Activated CD8-positive, alpha-beta T cell treated with anti-CD3 and anti-CD28 coated beads, Interleukin-2, amount 10 ng/mL, durations not matched to agents 7 days and 5 days (primary cell): ENCODE data around the gene SLC25A21. TPM values are rescaled to one million over a fixed set of nuclear protein-coding genes. Genes with fewer than 3 reads are reported as not detected.

ENCODE experiments used
- ATAC-seq: fragments of 150-1000 bp; cut with Tn5 transposase; one replicate; pipeline ENCODE4 v1.10.0; 2021; ENCODE audit warnings: moderate library complexity
- CTCF ChIA-PET: fragments of 350-600 bp; sonication (Branson Sonifier 250); formaldehyde crosslinking; loops from one replicate; lab custom pipeline; 2021; ENCODE audit warnings: antibody characterized with exemption; lab: Charles Lee
- POLR2A ChIA-PET: fragments of 350-600 bp; sonication (Branson Sonifier 250); formaldehyde crosslinking; loops from one replicate; lab custom pipeline; 2021; ENCODE audit warnings: antibody characterized with exemption; lab: Charles Lee
- DNase-seq: peaks from one replicate; pipeline ENCODE4 v3.0.0-alpha.2; 2020
- H3K27ac Mint-ChIP-seq: one replicate; pipeline ENCODE4 v1.8.0; 2021; ENCODE audit warnings: mild to moderate bottlenecking, mixed read lengths
- H3K27me3 Mint-ChIP-seq: one replicate; pipeline ENCODE4 v1.8.0; 2021; ENCODE audit warnings: low read depth, mixed read lengths
- H3K36me3 Mint-ChIP-seq: one replicate; pipeline ENCODE4 v1.8.0; 2021; ENCODE audit warnings: low read depth, mixed read lengths
- H3K4me1 Mint-ChIP-seq: one replicate; pipeline ENCODE4 v1.8.0; 2021; ENCODE audit warnings: low read depth, mixed read lengths
- H3K4me3 Mint-ChIP-seq: one replicate; pipeline ENCODE4 v1.8.0; 2021; ENCODE audit warnings: mild to moderate bottlenecking, mixed read lengths
- H3K9me3 Mint-ChIP-seq: one replicate; pipeline ENCODE4 v1.8.0; 2022; ENCODE audit warnings: mixed read lengths; ENCODE audit not compliant: insufficient read depth
- total RNA-seq, 2 experiments: library from RNA; stranded (reverse); gene quantifications; one replicate each; pipeline ENCODE4 v1.2.3, GENCODE V29; 2021

The SLC25A21 gene
- total RNA-seq, 2 experiments from 2014 or later, result not detected

DNA sequence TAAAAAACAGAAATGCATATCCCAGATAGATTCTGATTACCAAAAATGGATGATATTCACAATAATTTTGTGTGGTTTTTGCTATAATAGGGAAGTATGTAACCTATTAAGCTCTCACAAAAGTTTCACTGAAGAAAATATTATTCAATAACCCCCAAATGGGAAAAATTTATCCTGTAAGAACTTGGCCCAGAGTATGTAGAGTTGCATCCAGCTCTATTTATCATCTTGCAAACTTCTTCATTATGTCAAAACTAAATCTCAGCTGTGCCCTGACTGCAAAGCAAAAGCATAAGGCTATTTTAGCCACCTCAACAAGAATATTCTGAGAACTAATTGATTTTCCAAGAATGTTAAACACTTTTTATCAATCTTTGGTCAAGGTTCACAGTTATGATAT, 311.6 kb downstream of the SLC25A21 start:
- H3K27me3 Mint-ChIP-seq, result no peaks in the 10 kb centered on the region
- ATAC-seq (no peak), DNase-seq (no peak)
- no peaks in the 10 kb centered on the region for H3K36me3 Mint-ChIP-seq
- no peaks in the 10 kb centered on the region for H3K4me1 Mint-ChIP-seq
- ChIA-PET CTCF (interaction anchor here (1.7 kb wide), 1 partner anchor 10 kb away, joined by 3 read pairs; no protein-coding TSS in a partner anchor), POLR2A (no interaction called here)
- H3K9me3 Mint-ChIP-seq, result no peaks in the 10 kb centered on the region
- H3K27ac Mint-ChIP-seq, result no peak overlapping the region
- H3K4me3 Mint-ChIP-seq, result no peak overlapping the region

DNA sequence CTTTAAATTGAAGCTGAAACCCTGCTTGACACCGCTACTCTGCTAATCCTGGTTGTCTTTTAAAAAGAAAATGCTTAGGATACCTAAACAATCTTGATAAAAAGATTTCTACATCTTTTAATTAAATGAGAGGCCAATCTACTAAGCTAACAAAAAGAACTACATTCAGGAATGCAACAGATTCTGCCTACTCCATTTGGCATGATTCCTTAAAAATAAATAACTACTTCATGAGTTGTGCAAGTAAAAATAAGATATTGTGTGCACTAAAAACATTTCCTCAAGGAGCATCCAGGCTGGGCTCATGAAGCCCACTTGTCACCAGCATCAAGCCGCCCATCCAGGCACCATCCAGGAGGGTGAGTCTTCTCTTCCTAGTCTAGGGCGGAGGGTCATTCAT, 313.3 kb downstream of the SLC25A21 start:
- ChIA-PET POLR2A (no interaction called here), CTCF (no interaction called here)
- Mint-ChIP-seq H3K36me3 (no peaks in the 10 kb centered on the region), H3K4me3 (no peak overlapping the region), H3K4me1 (no peaks in the 10 kb centered on the region), H3K27me3 (no peaks in the 10 kb centered on the region), H3K9me3 (no peaks in the 10 kb centered on the region), H3K27ac (no peak overlapping the region)
- DNase-seq (no peak), ATAC-seq (no peak)

DNA sequence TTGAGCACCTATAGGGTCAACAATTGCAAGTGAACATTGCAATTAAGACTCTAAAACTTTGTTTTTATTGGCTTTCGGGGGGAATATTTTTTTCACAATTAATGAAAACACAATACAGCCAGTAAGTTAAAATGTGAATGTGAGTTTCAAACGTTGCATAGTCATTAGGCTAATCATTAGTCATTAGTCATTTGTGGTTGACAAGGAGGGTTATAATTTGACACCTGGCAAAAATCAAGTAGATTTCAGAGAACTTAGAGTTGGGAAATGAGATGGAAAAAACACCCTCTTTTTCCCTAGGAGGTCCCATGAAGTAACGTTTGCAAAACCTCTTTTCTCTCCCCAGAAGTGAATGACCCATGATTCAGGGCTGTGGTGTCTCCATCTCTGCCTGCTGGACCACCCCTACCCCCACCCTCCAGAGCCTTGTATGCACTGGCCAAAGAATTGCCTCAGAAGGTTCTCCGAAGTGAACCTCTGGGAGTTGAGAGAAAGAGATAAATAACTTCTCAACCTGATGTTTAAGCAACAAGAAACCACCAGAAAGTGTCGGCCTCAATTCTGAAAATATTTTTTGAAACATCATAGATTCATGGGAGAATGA, 314.5 kb downstream of the SLC25A21 start:
- Mint-ChIP-seq H3K36me3 (no peaks in the 10 kb centered on the region), H3K4me3 (no peak overlapping the region), H3K27me3 (no peaks in the 10 kb centered on the region), H3K9me3 (no peaks in the 10 kb centered on the region), H3K4me1 (no peaks in the 10 kb centered on the region), H3K27ac (no peak overlapping the region)
- POLR2A ChIA-PET, result no interaction called here
- CTCF ChIA-PET, result no interaction called here
- no peak for DNase-seq
- ATAC-seq, result no peak

DNA sequence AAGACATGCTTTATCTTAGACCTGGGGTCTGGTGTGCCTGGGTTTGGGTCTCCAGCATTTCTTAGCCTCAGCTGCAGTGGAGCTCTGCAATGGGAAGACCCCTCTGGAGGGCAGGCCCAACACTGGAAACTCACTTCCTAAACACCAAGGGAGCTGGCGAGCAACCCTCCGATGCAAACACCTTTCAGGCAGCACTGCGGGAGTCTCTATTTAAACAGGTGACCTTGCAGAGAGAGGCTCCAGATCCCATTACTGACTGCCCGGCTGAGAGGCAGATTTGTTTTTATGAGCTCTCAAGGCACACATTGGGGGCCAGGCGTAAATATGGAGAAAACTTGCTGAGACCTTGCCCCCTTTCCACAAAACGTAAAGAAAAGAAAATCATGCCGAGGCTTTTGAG, 315.3 kb downstream of the SLC25A21 start:
- ATAC-seq (no peak), DNase-seq (no peak)
- CTCF ChIA-PET, result no interaction called here
- Mint-ChIP-seq H3K4me1 (no peaks in the 10 kb centered on the region), H3K9me3 (no peaks in the 10 kb centered on the region), H3K4me3 (no peak overlapping the region), H3K36me3 (no peaks in the 10 kb centered on the region), H3K27ac (no peak overlapping the region), H3K27me3 (no peaks in the 10 kb centered on the region)
- POLR2A ChIA-PET, result no interaction called here

DNA sequence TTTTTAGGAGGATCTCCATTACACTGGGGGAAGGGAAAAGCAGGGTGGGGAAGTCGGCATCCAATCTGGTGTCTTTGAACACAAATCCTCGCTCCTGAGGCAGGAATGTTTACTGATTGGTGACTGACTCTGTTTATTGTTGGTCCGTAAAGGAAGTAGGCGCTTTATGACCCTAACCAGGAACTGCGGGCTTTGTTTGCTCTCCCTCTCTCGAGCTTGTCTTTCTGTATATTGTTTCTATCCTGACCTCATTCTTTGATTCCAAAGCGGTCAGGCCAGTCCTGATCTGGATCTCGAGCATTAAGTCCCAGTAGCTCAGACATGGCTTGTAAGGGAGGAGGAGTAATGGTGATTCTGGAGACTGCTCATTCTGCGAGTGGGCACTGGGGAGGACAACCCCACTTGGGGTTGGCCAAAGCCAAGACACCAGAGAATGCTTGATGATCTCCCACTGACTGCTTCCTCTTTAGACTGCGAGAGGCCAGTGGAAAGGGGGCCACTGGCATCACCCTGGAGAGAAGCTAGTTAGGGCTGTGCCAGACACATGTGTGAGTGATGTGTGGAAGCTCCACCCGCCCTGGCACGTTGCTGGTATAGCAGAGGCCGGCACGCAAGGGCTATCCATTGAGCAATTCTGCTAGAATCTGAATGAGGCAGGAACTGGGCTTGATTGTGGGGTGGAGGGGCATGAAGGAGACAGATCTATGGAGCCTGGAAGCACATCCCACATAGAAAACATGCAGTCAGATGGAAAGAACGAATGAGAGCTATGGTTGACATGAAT, 316.1 kb downstream of the SLC25A21 start:
- ChIA-PET CTCF (no interaction called here), POLR2A (no interaction called here)
- ATAC-seq (no peak), DNase-seq (no peak)
- Mint-ChIP-seq H3K27ac (no peak overlapping the region), H3K9me3 (no peaks in the 10 kb centered on the region), H3K4me3 (no peak overlapping the region), H3K36me3 (no peaks in the 10 kb centered on the region), H3K27me3 (no peaks in the 10 kb centered on the region), H3K4me1 (no peaks in the 10 kb centered on the region)

DNA sequence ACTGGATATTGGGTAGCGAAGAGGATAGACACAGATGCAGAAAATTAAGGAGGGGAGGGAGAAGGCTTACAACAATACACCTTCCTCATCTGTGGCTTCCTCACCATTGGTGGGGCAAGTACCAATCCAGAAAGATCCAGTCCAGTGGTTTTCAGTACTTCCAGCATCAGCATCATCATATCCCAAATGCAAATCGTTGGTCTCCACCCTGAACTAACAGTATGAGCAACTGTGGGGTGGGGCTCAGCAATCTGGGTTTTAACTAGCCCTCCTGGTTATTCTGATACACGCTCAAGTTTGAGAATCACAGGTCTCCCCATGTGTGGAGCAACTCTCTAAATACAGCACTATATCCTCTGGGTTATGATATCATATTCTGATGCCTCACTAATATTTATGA, 317.0 kb downstream of the SLC25A21 start:
- Mint-ChIP-seq H3K27me3 (no peaks in the 10 kb centered on the region), H3K36me3 (no peaks in the 10 kb centered on the region), H3K9me3 (no peaks in the 10 kb centered on the region), H3K27ac (no peak overlapping the region), H3K4me3 (no peak overlapping the region), H3K4me1 (no peaks in the 10 kb centered on the region)
- CTCF ChIA-PET, result no interaction called here
- POLR2A ChIA-PET, result no interaction called here
- ATAC-seq (no peak), DNase-seq (no peak)

DNA sequence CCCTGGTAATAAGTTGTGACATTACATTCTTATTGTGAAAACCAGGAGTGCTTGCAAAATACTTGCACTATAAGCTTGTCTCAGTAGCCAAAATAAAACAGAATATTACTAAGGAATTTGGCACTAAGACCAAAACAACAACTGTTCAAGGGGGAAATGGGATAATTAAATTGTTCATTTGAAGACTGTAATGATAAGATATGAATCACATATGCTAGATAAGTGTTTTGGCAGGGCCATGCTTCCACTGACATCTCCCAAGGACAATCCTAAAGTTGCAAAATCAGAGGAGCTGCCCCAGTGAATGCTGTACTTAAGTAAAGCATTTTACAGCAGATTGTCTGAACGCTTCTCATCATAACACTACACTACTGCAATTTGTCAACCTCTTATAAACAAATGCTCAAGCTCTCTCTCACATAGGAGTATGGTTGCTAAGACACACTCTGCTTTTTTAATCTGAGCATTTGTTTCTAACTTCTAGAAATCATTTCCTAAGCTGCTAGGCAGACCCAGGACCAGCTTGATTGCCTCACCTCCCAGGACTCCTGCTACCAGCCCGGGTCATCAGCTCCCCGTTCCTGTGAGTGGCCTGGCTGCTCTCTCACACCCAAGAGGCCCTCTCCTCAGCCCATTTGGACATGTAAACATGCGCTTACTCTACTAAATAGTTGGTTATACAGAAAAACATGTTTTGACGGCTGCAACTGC, 319.3 kb downstream of the SLC25A21 start:
- no peak for DNase-seq
- no peaks in the 10 kb centered on the region for H3K4me1 Mint-ChIP-seq
- no peak overlapping the region for H3K4me3 Mint-ChIP-seq
- H3K27ac Mint-ChIP-seq, result no peak overlapping the region
- ChIA-PET POLR2A (no interaction called here), CTCF (no interaction called here)
- H3K9me3 Mint-ChIP-seq, result no peaks in the 10 kb centered on the region
- no peaks in the 10 kb centered on the region for H3K36me3 Mint-ChIP-seq
- ATAC-seq, result no peak
- no peaks in the 10 kb centered on the region for H3K27me3 Mint-ChIP-seq

DNA sequence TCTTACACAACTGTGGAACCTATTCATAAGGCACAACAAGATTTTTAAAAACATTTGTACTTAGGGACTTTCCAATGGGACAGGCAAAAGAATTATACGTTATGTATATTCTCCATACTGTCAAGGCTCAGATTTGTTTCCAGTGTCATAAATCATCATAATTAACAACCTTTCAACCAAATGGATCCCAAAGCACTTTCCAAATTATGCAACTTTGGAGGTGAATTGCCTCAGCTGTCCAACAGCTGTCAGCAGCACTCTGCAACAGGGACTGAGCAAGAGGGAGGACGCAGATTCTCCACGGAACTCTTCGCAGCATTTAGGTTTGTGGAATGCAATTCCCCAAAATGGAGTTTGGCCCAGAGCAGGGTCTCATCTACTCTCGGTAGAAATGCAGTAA, 324.2 kb downstream of the SLC25A21 start:
- H3K27me3 Mint-ChIP-seq, result no peaks in the 10 kb centered on the region
- H3K9me3 Mint-ChIP-seq, result no peaks in the 10 kb centered on the region

DNA sequence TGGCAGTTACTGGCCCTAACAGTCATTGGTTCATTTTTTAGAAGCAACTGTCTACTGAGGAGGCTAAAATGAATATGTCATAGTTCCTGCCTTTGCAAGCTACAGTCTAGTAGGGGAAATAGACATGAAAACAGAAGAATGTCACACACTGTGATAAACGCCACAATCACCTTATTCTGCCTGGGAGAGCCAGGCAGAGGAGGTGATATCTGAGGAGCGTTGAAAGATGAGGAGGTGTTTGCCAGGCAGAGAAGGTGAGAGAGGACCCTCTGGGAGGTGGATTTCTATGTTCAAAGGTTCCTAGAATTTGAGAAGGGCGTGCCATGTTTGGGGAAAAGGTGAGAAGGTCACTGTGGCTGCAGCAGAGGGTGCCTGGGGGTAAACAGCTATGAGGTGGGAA, 325.0 kb downstream of the SLC25A21 start:
- CTCF ChIA-PET, result no interaction called here
- H3K36me3 Mint-ChIP-seq, result no peaks in the 10 kb centered on the region
- H3K27ac Mint-ChIP-seq, result no peak overlapping the region
- no peak for DNase-seq
- no peaks in the 10 kb centered on the region for H3K27me3 Mint-ChIP-seq
- POLR2A ChIA-PET, result no interaction called here
- no peak for ATAC-seq
- H3K4me1 Mint-ChIP-seq, result no peaks in the 10 kb centered on the region
- H3K4me3 Mint-ChIP-seq, result no peak overlapping the region
- H3K9me3 Mint-ChIP-seq, result no peaks in the 10 kb centered on the region

More for the DNA sequence above, 324.2 kb downstream of the SLC25A21 start:
- Mint-ChIP-seq H3K27ac (no peak overlapping the region), H3K36me3 (no peaks in the 10 kb centered on the region), H3K4me1 (no peaks in the 10 kb centered on the region), H3K4me3 (no peak overlapping the region)
- CTCF ChIA-PET, result no interaction called here
- POLR2A ChIA-PET, result no interaction called here
- ATAC-seq (no peak), DNase-seq (no peak)

DNA sequence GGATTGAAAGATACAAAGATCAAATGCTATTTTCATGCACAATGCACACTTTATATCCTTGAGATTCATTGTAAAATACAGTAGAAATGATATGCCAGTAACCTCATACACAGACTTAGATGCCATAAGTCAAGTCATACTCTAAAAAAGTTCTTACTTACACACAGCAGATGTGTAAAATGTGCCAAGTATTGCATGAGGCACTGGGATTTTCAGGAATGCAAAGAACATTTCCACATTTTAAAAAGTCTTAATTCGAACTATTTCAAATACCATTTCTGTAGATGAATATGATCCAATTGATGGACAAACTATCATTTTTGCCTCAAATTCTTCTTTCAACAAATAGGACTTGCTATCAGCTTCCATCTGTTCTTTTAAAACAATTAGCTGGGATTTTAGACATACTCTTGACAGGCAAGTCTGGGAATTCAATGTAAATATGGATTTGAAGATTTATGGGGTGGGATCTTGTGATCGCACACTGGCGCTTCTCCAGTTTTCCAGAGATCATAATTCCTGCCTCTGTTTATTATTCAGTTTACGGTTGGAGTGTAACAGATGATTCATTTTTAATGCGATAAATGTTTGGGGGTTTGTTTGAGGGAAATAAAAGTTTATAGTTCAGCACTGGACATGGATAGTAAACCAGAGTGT, 326.9 kb downstream of the SLC25A21 start:
- H3K36me3 Mint-ChIP-seq, result no peaks in the 10 kb centered on the region
- ATAC-seq (no peak), DNase-seq (no peak)
- H3K27ac Mint-ChIP-seq, result no peak overlapping the region
- no peak overlapping the region for H3K4me3 Mint-ChIP-seq
- H3K9me3 Mint-ChIP-seq, result no peaks in the 10 kb centered on the region
- no peaks in the 10 kb centered on the region for H3K4me1 Mint-ChIP-seq
- ChIA-PET CTCF (no interaction called here), POLR2A (no interaction called here)
- no peaks in the 10 kb centered on the region for H3K27me3 Mint-ChIP-seq

DNA sequence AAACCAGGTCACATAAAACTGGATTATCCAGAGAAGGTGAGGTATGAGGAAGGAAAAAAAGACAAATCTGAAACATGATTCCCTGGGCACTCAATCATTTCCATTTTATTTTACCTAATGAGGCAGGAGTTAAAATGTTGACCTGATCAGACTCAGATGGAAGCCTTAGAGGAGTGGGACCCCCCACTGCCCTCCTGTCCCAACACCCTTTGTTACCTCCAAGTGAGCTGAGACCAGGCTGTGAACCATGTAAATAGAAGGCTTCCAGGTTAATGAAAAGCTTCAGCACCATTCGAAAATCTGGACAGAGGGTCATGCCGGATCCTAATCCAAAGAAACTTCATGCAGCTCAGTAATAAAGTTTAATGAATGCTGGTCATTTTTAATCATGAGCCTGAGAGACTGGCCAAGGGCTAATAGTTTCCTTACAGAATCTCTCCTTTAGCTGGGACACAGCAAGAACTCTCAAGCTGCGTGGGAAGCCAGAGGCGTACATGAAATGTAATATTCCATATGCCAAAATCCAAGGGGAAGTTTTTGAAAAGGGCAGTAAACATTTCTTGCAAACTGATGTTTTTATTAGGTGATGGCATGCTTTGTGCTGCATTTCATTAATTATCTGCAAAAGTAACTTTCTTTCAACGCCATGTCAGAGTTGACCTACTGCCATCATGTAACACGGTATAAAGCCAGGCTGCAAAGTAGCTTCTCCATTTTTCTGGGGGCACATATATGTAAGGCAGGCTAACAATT, 327.8 kb downstream of the SLC25A21 start:
- ChIA-PET CTCF (no interaction called here), POLR2A (no interaction called here)
- no peak overlapping the region for H3K4me3 Mint-ChIP-seq
- no peaks in the 10 kb centered on the region for H3K36me3 Mint-ChIP-seq
- H3K9me3 Mint-ChIP-seq, result no peaks in the 10 kb centered on the region
- ATAC-seq (no peak), DNase-seq (no peak)
- H3K4me1 Mint-ChIP-seq, result no peaks in the 10 kb centered on the region
- H3K27ac Mint-ChIP-seq, result no peak overlapping the region
- H3K27me3 Mint-ChIP-seq, result no peaks in the 10 kb centered on the region
